Measurements from ENCODE around the gene MIEF1. TPM values are rescaled to one million over a fixed set of nuclear protein-coding genes. Genes with fewer than 3 reads are reported as not detected.
A peak's percentile ranks its signal among the peaks of the same experiment; 100 is the strongest.

MIEF1 gene
- total and polyA plus RNA-seq, 4 donors = 7.1 to 28.9 (median 17.4) TPM

DNA sequence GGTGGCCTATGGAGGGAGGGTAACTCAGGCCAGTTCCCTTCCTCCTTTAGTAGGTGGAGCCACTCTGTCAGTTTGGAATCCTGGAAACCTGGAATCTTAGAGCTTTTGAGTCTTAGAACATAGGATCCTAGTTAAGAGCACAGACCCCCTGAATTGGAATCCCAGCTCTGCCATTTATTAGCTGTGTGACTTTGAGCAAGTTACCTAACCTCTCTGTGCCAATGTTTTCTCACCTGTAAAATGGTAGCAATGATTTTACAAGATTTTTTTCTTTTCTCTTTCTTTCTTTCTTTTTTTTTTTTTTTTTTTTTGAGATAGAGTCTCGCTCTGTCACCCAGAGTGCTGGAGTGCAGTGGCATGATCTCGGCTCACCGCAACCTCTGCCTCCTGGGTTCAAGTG, 51.3 kb downstream of the MIEF1 start:
- DNase-seq (no peak), ATAC-seq (ENCODE audit: insufficient read depth, low FRiP score) (no peak)
- Histone ChIP-seq H3K27ac (ENCODE audit: low read depth in 1 of 2, low read length in 1 of 2) (no peak overlapping the region), H3K9me3 (ENCODE audit: control insufficient read depth in 4 of 4, insufficient read depth in 3 of 4, low read length in 3 of 4) (no peaks in the 10 kb centered on the region), H3K36me3 (ENCODE audit: control insufficient read depth in 4 of 4, insufficient read depth in 4 of 4, low read length in 4 of 4) (no peaks in the 10 kb centered on the region), H3K9ac (ENCODE audit: insufficient read depth in 1 of 2, low read length in 2 of 2) (no peak overlapping the region), H3K4me3 (no peak overlapping the region), H3K4me1 (ENCODE audit: control insufficient read depth in 5 of 5, insufficient read depth in 5 of 5, low read length in 5 of 5) (peaks cover 0 to 4% (median 2%) of the 10 kb centered on the region in 5 donors), H3K27me3 (ENCODE audit: control insufficient read depth in 3 of 3, insufficient read depth in 3 of 3, low read length in 2 of 3) (peaks cover 0 to 42% (median 17%) of the 10 kb centered on the region in 3 donors)
- 63 to 100% methylated on average over 3 of the region's 3 CpGs for WGBS, 2 donors
- TF ChIP-seq, protein P1, sequence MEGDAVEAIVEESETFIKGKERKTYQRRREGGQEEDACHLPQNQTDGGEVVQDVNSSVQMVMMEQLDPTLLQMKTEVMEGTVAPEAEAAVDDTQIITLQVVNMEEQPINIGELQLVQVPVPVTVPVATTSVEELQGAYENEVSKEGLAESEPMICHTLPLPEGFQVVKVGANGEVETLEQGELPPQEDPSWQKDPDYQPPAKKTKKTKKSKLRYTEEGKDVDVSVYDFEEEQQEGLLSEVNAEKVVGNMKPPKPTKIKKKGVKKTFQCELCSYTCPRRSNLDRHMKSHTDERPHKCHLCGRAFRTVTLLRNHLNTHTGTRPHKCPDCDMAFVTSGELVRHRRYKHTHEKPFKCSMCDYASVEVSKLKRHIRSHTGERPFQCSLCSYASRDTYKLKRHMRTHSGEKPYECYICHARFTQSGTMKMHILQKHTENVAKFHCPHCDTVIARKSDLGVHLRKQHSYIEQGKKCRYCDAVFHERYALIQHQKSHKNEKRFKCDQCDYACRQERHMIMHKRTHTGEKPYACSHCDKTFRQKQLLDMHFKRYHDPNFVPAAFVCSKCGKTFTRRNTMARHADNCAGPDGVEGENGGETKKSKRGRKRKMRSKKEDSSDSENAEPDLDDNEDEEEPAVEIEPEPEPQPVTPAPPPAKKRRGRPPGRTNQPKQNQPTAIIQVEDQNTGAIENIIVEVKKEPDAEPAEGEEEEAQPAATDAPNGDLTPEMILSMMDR (IDR thresholded peaks at IDR 0.05; ENCODE audit: control extremely low read depth, extremely low read depth) = no peak

DNA sequence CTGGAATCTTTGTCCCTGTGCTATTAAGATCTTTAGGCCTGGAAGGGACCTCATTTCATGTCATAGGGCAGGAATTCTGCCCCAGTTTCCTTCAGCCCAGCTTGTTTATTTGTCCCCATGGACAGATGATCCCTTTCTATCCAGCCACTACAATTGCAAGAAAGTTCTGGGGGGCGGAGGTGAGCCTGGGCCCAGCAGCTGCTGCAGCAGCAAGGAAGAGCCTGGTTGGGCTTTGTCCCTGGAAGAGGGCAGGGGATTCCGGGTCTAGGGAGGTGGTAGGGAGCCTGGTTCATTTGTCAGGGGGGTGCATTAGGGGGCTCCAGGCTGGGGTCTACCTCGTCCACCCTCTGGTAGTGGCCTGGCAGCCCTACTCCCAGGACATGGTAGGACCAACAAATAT, 52.1 kb downstream of the MIEF1 start:
- no peak for ATAC-seq (ENCODE audit: insufficient read depth, low FRiP score)
- H3K4me3 ChIP-seq = no peak overlapping the region
- H3K4me1 ChIP-seq (ENCODE audit: control insufficient read depth in 5 of 5, insufficient read depth in 5 of 5, low read length in 5 of 5) = peaks cover 0 to 9% (median 5%) of the 10 kb centered on the region in 5 donors
- no peak overlapping the region for H3K9ac ChIP-seq (ENCODE audit: insufficient read depth in 1 of 2, low read length in 2 of 2)
- H3K9me3 ChIP-seq (ENCODE audit: control insufficient read depth in 4 of 4, insufficient read depth in 3 of 4, low read length in 3 of 4) = no peaks in the 10 kb centered on the region
- H3K27me3 ChIP-seq (ENCODE audit: control insufficient read depth in 3 of 3, insufficient read depth in 3 of 3, low read length in 2 of 3) = peaks cover 0 to 46% (median 17%) of the 10 kb centered on the region in 3 donors
- TF ChIP-seq, protein P1 (IDR thresholded peaks at IDR 0.05; ENCODE audit: control extremely low read depth, extremely low read depth) = no peak
- no peak for DNase-seq
- H3K36me3 ChIP-seq (ENCODE audit: control insufficient read depth in 4 of 4, insufficient read depth in 4 of 4, low read length in 4 of 4) = no peaks in the 10 kb centered on the region
- no peak overlapping the region for H3K27ac ChIP-seq (ENCODE audit: low read depth in 1 of 2, low read length in 1 of 2)
- 56 to 60% methylated on average over 3 of the region's 3 CpGs for WGBS, 2 donors

DNA sequence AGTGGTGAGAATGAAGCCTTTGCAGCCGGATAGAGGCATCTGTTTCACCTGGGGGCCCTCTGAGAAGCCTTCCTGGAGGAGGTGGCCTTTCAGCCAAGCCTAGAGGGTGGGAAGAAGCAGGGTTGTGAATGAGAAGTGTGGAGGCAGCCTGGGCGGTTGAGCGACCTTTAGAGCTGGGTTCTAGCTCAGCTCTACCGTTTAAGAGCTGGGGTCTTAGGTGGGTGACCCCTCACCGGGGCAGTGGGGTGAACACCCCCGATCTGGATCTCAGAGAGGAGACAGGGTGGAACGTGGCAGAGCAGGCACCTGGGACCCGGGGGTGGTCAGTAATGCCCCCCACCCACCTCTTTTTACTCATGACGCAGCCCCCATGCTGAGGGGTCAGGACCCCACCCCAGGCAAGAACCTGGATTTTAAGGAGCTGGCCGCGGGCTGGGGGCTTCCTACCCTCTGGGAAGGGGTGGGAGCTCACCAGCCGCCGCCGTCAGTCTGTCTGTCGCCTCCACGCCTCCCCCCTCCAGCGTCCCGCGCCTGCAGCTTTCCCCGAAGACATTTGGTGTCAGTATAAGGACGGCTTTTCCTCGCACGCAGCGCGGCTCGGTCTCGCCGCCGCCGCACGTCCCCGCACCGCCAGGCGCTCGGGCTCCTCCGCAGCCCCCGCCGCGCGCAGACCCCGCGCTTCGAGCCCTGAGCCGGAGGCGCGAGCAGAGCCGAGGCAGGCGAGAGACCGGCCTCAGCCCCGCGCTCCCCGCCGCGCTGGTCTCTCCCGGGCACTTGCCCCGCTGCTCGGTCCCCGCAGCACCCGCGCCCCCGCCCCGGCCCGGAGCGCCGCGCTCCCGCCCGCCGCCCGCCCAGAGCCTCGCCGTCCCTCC, 55.1 kb downstream of the MIEF1 start:
- DNase-seq = peak; percentile 33 to 53 (median 47)
- Histone ChIP-seq H3K27me3 (ENCODE audit: control insufficient read depth in 3 of 3, insufficient read depth in 3 of 3, low read length in 2 of 3) (peaks cover 0 to 59% (median 17%) of the 10 kb centered on the region in 3 donors), H3K4me1 (ENCODE audit: control insufficient read depth in 5 of 5, insufficient read depth in 5 of 5, low read length in 5 of 5) (peaks cover 0 to 14% (median 7%) of the 10 kb centered on the region in 5 donors), H3K27ac (ENCODE audit: low read depth in 1 of 2, low read length in 1 of 2) (no peak overlapping the region), H3K36me3 (ENCODE audit: control insufficient read depth in 4 of 4, insufficient read depth in 4 of 4, low read length in 4 of 4) (no peaks in the 10 kb centered on the region), H3K9ac (ENCODE audit: insufficient read depth in 1 of 2, low read length in 2 of 2) (no peak overlapping the region), H3K4me3 (no peak overlapping the region), H3K9me3 (ENCODE audit: control insufficient read depth in 4 of 4, insufficient read depth in 3 of 4, low read length in 3 of 4) (no peaks in the 10 kb centered on the region)
- TF ChIP-seq, protein P1 (IDR thresholded peaks at IDR 0.05; ENCODE audit: control extremely low read depth, extremely low read depth) = no peak
- no peak for ATAC-seq (ENCODE audit: insufficient read depth, low FRiP score)
- whole genome bisulfite sequencing, 2 donors = 7 to 8% methylated on average over 46 to 72 of the region's 72 CpGs
